Measurements from ENCODE around the gene GLRA1.
"Not testable (repeated sequence)": the region's sequence is repeated elsewhere in the genome, so short reads cannot be mapped to it uniquely, and the experiment has no call there.

GLRA1 gene

DNA sequence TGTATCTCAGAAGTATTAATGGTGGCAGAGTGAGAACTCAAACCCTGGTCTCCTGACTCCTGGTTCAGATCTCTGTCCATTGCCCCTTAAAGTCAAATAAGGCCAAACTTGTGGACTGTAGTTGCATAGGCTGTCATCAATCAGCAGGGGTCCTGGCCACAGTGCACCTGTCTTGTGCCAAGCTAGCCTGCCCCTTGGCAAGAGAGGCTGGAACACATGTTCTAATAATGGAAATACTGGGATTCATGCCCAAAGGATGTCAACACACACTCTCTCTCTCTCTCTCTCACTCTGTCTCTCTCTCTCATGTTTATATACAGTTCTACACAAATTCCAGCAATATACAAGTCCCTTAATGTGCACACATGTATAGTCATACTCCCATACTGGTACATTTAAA, 44.3 kb downstream of the GLRA1 start:
- no peak for DNase-seq

DNA sequence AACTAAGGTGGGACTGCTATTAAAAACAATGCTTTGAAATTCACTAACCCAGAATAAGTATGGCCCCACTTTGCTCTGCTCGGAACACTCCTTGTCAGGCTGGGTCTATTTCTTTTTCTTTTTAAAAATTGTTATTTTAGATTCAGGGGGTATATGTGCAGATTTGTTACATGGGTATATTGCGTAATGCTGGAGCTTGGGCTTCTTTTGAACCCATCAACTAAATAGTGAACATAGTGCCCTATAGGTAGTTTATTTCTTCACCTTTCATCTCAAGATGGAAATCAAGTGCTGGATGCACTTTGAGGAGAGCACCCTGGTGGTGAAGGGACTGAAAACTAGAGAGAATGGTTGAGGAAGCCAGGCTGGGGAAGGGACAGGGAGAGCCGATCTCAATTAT, 51.0 kb downstream of the GLRA1 start:
- DNase-seq = no peak

DNA sequence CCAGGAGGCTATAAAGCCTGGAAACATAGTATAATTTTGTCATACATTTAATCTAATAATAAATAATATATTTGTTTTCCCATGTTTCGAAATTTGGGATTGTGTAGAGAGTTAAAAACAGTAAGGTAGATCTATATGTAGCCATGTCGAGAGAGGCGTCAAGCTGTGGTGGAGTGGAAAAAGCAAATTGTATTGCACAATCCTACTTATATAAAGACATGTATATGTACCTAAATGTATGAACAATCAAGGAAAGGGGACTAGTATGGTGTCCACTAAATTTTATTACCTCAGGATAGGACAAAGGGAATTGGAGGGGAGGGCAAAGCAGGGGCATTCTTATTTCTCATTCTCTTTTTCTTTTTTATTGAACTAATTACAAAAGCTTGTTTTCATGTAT, 52.0 kb downstream of the GLRA1 start:
- no peak for DNase-seq

DNA sequence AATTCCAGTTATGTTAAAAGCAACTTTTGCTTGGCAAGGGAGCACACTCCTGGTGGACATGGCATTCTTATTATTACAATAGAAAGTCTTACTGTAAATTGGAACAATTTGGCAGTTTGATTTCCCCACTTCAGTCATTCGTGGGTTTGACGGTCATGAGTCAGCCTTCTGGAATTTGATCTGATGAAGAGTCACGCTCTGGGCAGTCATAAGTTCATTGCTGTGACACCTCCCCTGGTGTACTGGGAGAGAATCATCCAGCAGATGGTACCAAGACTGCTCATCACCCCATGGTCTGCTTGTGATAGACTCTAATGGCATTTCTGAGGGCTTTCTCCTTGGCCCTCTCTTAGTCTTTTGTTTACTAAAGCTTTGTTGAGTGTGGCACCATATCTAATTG, 53.8 kb downstream of the GLRA1 start:
- no peak for DNase-seq

DNA sequence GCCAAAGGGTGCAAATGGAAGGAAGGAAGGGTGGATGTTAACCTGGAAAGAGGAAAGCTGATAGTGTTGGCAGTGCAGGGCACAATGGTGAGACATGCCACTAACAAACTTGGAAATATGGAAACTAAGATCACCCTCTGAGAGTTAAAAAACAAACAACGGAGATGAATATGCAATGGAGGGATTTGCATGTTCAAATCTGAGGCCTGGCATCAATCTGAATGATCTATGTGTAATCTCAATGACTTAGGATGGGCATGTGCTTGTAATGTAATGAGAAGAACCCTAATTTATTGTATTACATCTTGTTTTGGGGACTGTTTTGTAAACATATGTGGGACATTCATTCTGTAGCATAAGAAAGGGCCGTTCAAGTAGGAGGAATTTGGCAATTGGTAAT, 54.4 kb downstream of the GLRA1 start:
- no peak for DNase-seq

DNA sequence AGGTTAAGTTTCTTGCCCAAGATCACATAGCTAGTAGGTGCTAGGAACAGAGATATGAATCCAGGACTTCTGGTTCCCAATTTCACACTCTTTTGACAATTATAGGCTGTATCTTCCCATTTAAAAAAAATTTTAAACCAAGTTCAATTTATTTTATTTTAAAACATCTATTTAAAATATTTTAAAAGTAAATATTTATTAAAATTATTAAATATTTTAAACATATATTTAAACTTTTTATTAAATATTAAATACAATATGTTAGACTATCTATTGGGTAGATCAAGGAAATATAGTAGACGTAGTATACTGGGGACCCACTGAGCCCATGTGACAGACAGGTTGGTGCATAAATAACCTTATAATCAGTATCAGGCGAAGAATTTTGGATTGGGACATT, 54.8 kb downstream of the GLRA1 start:
- DNase-seq = no peak

DNA sequence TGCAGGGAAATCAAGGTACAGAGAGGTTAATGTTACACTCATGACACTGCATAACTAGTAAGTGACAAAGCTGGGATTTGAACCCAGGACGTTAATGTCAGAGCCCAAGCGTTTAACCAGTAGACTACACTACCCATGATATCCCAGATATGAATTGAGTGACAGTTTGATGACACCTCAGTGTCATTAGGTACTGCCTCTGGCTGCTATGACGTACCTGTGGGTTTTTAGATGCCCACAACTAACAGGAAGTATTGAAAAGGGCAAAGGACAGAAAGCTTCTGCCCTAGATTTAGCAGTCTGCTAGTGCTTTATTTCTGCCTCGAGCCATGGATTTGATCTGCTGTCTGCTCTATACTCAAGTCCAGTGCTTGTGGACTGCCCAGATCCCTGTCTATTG, 56.2 kb downstream of the GLRA1 start:
- DNase-seq = no peak

DNA sequence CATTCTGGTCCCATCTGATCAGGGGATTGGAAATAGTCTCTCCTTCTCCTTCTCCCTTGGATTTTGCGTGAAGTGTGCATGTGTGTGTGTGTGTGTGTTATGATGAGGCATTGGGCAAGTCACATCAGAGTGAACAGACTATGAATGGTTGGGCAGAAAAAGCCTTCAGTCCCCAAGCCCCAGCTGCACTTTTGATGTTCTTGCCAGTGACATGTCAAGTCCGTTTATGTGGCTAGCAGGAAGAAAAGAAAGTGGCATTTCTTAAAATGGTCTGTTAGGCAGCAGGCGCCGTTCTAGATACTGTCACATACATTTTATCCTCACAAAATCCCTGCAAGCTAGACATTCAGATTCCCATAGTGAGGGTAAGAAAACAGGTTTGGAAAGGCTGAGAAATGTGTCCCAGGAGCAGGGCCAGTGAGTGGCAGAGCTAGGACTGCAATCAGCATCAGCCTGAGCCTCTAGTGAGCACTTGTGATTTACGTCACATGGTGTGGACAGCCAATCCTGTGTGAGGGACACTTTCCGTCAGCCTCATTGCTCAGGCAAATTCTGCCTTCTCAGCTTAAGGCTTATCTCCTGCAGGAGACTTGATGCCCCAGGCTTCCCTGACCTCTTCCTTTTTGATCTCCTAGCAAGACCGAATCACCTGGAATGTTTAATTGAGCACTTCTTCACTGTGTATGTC, 60.4 kb downstream of the GLRA1 start:
- no peak for DNase-seq

DNA sequence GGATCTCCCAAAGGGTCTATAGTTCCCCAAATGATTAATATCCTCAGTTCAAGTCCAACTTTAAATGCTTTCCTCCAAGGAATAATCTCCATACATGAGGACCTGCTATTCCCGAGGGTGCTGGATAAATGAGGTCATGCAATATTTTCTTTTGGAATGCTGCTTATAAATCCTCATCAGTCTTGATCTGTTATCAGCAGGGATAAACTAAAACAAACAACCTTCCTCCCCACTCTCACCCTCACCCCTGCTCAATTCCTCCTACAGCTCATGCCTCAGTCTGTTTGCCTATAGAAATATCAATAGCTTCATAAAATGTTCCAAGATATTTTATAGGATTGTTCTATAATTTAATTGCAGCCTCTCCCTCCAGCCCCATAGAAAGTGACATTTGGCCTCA, 61.1 kb downstream of the GLRA1 start:
- DNase-seq = no peak

DNA sequence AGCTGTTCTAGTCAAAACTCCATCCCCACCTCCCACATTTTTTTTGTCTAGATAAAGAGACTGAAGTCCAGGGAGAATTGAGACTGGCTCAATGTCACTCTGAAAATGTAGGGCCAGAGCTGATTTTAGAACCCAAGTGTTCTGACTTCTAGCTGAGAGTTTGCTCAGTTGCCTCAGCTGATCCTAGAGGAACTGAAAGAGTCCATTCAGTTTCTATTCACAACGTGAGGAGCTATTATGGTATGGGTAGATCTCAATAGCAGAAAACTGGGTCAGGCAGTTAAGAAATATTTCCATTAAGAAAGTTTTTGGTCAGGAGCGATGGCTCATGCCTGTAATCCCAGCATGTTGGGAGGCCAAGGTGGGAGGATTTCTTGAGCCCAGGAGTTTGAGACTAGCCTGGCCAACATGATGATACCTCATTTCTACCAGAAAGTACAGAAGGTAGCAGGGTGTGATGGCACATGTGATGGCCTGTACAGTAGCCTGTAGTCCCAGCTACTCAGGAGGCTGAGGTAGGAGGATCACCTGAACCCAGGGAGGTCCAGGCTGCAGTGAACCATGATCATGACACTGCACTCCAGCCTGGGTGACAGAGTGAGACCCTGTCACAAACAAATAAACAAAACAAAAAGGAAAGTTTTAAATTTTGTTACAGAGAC, 61.7 kb downstream of the GLRA1 start:
- DNase-seq = no peak

DNA sequence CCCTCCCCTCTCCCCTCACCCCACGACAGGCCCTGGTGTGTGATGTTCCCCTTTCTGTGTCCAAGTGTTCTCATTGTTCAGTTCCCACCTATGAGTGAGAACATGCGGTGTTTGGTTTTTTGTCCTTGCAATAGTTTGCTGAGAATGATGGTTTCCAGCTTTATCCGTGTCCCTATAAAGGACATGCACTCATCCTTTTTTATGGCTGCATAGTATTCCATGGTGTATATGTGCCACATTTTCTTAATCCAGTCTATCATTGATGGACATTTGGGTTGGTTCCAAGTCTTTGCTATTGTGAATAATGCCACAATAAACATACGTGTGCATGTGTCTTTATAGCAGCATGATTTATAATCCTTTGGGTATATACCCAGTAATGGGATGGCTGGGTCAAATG, 63.8 kb downstream of the GLRA1 start:
- DNase-seq = not testable (repeated sequence)

DNA sequence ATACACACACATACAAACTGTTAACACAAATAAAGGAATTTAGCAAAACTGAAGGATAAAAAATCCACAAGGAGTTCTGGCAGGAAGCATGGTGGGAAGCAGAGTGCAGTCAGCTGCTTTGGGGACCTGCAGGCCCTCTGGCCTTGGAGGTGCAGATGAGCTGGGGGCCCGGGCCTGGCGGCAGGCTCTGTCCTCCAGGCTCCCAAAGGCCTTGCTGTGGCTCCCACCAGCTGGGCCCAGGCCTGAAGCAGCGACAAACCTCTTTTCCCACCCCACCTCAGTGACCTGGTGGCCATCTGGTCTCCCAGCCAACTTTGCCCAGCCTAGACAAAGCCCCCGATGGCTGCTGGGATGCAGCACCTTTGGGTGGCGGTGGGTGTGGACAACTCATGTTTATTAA, 67.8 kb downstream of the GLRA1 start:
- no peak for DNase-seq

DNA sequence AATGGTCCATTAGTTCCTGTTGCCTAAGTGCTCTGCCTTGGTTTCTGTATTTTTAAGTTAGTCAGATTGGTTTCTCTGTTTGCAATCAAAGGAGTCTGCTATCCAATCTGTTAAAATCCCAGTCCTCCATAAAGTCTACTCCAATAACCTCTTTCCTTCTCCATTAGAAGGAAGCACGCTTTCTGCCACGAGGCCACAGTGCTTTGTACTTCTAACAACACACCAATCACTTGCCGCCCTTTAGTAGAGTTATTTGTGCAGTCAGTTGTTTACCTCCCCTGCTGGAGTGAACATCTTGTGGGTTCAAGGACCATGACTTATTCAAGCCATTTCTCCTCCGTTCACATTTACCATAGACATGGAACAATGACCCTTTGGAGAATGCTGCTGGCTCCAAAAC, 69.0 kb downstream of the GLRA1 start:
- DNase-seq = peak; percentile 31

DNA sequence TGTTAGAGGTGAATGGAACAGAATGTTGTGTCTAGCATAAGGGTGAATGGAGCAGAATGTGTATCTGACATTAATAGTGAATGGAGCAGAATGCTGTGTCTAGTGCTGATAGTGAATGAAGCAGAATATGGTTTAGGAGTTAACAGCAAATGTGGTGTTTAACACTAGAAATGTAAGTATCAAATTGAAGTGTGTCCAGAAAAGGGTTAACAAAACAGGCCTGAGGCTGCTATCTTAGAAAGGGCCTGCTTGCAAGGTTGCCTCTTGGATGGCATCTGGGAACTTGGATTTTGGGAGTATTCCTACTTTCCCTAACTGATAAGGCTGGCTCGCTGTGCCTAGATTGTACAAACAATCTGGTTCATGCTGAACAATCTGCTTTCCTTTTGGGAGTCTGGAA, 76.8 kb downstream of the GLRA1 start:
- no peak for DNase-seq

DNA sequence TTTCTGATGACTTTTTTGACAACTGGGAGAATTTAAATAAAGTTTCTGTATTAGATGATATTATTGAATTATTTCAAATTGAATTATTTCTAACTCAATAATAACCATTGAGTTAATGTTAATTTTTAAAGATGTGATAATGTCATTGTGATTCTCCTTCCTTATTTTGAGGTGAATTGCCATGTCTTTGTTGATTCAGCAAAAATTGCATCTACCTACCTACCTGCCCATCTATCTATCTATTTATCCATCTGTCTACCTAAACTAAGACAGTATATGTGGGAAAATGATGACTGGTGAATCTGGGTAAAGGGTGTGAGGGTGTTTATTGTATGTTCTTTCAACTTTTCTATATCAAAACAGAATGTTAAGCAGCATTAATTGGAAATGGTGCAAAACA, 77.9 kb downstream of the GLRA1 start:
- no peak for DNase-seq

DNA sequence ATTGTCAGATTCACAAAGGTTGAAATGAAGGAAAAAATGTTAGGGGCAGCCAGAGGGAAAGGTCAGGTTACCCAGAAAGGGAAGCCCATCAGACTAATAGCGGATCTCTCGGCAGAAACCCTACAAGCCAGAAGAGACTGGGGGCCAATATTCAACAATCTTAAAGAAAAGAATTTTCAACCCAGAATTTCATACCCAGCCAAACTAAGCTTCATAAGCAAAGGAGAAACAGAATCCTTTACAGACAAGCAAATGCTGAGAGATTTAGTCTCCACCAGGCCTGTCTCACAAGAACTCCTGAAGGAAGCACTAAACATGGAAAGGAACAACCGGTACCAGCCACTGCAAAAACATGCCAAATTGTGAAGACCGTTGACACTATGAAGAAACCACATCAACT, 91.8 kb downstream of the GLRA1 start:
- DNase-seq = not testable (repeated sequence)

DNA sequence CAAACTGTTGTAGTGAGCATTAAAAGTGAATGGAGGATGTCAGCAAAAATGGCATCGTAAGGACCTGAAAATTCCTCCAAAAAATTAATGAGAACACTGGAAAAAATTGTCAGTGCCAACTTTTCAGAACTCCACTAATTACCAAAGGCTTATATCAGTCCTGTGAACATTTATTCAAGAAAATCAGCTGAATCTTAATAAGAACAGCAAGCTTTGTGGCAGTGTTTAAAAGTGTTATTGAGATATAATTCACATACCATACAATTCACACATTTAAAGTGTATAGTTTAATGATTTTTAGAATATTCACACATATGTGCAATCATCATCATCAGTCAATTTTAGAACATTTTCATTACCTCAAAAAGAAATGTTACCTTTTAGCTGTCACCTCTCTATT, 95.3 kb downstream of the GLRA1 start:
- no peak for DNase-seq

DNA sequence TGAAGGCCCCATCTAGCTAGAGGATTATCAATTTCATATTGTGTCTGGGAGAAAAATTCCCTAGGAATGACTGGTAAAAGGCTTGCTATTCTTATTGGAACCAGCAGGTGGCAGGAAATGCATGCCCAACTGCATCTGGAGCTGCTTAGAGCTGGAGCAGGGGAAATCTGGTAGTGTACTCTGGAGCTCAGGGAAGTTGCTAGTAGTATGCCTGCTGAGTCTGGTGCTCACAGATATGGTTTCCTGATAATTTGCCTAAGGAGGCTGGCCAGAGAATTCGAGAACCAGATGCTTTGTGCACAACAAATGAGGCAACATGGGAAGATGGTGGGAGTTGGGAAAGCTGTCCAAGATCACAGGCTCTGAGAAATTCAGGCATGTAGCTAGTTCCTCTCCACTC, 99.2 kb downstream of the GLRA1 start:
- DNase-seq = peak; percentile 79

DNA sequence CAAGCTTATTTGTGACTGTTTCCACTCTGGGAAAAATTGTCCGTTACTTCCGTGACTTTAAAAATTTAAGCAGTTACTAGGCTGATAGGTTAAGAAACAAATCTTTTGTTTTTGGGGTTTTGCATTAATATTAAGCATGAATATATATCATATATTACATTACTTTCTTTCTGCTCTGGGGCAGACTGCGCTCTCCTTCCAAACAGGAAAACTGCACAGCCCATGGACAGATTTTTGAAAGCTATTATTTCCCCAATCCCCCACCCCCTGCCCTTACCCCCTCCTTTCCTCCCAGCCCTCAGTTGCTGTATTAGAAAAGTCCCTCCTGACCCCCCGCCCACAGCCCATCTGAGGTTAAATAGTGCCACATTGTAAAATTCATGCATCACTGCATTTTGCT, 102.5 kb downstream of the GLRA1 start:
- DNase-seq = no peak

DNA sequence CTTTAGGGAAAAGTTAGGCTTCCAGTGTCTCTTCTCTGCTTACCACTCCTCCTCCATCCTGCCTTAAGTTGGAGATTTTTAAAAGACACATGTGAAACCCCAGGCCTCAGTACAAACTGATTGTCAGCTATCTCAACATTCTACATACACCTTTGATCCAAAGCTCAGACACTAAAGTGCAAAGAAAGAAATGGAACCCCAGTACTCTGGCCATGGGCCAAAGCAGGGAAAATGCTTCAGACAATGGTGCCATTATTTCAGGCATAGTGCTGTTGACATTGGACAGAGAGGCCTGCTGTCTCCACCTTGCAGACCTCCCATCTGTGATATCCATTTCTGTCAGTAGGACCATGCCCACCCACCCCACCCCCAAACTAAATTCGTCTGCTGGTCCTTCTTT, 103.7 kb downstream of the GLRA1 start:
- peak; percentile 39 for DNase-seq

DNA sequence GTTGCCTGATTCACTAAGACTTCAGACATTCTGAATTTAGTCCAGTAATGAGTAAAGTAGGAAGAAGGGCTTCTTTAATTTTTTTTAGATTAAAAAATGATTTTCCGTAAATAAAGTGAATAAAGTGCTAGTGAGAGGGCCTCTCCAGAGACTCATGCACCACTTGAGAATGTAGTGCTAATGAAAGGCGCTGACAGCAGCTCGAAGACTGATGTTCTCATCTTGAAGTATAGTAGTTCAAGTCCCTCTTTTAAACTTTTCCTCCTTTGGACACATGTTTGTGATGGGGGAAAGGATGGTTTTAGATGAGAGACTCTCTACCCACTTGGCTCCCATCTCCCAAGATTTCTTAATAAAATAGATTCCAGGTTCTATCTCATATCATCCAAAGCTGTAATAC, 104.4 kb downstream of the GLRA1 start:
- DNase-seq = no peak

DNA sequence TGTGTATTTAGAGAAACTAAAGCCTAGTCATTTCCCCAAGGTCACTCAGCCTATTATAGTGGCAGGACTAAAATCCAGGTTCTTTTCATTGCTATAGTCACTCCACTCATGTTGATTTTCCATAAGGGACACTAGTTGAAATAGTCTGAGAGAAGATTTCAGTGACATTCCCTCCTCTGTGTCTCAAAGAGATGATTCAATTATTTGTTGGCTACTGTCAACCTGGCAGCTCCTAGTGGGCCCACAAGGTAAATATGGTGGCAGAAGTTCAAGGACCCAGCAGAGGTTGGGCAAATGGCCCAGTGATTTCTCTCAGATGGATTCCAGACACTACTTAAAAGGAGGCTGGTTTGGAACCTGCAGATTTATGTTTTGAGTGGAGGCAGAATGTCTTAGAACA, 104.8 kb downstream of the GLRA1 start:
- DNase-seq = peak; percentile 6

DNA sequence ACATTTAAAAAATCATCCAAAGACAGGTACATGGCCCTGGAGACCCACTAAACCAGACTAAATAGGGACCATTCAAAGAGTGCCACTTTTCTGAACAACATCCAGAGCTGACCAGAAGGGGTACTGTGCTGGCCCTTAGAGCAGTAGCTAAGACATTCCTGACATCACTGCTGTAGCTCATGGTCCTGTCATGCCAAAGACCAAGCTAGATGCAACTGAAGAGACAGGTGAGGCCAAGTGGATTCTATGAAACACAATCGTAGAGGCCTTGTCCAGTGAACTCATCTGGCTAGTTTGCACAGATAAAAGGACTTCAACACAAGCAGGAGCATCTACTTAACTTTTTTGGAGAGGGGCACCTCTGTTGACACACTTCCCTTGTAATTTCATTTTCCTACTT, 109.6 kb downstream of the GLRA1 start:
- no peak for DNase-seq

DNA sequence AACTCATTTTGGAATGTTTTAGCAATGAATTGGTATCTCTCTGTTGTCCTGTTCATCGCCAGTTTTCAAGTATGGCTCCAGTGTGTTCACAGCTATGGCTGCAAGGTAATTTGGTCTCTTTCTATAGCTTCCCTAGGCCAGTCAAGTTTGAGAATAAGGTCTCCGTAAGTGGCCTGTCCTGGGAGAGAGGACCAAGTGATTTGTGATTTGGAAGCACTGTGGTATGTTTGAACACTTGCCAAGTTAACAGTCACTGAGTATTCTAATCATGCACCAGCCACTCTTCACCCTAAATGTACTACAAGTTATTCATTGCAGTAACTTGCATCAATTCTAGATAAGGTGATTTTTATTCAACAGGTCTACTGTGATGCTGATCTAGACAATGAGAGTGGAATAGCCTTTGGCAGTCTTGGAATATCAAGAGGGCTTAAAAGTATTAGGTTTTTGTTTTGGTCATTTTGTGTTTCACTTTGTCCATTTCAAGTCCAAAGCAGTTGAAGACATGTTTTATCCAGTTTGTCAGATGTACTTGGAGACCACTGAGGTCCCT, 111.8 kb downstream of the GLRA1 start:
- DNase-seq = no peak
